ENCODE results near the gene FRY.

The FRY gene

GRCh38 chr13:32086791-32087441 lies 55.3 kb downstream of the FRY start:
- DNase-seq (ENCODE audit: low read depth) = no peak

GRCh38 chr13:32087955-32088747 lies 56.6 kb downstream of the FRY start:
- DNase-seq (ENCODE audit: low read depth) = no peak

GRCh38 chr13:32092496-32092895 lies 60.9 kb downstream of the FRY start:
- no peak for DNase-seq (ENCODE audit: low read depth)

- no peak for DNase-seq (ENCODE audit: low read depth)
Observed at GRCh38 chr13:32093006-32093405, 61.4 kb downstream of the FRY start.

GRCh38 chr13:32098272-32098671 lies 66.7 kb downstream of the FRY start:
- DNase-seq (ENCODE audit: low read depth) = no peak

GRCh38 chr13:32105653-32106313 lies 74.2 kb downstream of the FRY start:
- DNase-seq (ENCODE audit: low read depth) = no peak

GRCh38 chr13:32107474-32107873 lies 75.9 kb downstream of the FRY start:
- no peak for DNase-seq (ENCODE audit: low read depth)

GRCh38 chr13:32107973-32108372 lies 76.4 kb downstream of the FRY start:
- no peak for DNase-seq (ENCODE audit: low read depth)

GRCh38 chr13:32113532-32113931 lies 82.0 kb downstream of the FRY start:
- no peak for DNase-seq (ENCODE audit: low read depth)

GRCh38 chr13:32114284-32114950 lies 82.8 kb downstream of the FRY start:
- no peak for DNase-seq (ENCODE audit: low read depth)

GRCh38 chr13:32115066-32115465 lies 83.5 kb downstream of the FRY start:
- no peak for DNase-seq (ENCODE audit: low read depth)

GRCh38 chr13:32116210-32116609 lies 84.6 kb downstream of the FRY start:
- no peak for DNase-seq (ENCODE audit: low read depth)

- DNase-seq (ENCODE audit: low read depth) = no peak
Observed at GRCh38 chr13:32117001-32117400, 85.4 kb downstream of the FRY start.

GRCh38 chr13:32117701-32118100 lies 86.1 kb downstream of the FRY start:
- no peak for DNase-seq (ENCODE audit: low read depth)

GRCh38 chr13:32121316-32121715 lies 89.7 kb downstream of the FRY start:
- no peak for DNase-seq (ENCODE audit: low read depth)

- DNase-seq (ENCODE audit: low read depth) = no peak
Observed at GRCh38 chr13:32124743-32125142, 93.2 kb downstream of the FRY start.

- DNase-seq (ENCODE audit: low read depth) = no peak
Observed at GRCh38 chr13:32125221-32125689, 93.7 kb downstream of the FRY start.

GRCh38 chr13:32125751-32126150 lies 94.2 kb downstream of the FRY start:
- DNase-seq (ENCODE audit: low read depth) = peak; percentile 8

- no peak for DNase-seq (ENCODE audit: low read depth)
Observed at GRCh38 chr13:32126278-32126677, 94.7 kb downstream of the FRY start.

GRCh38 chr13:32126756-32127155 lies 95.2 kb downstream of the FRY start:
- DNase-seq (ENCODE audit: low read depth) = no peak

- DNase-seq (ENCODE audit: low read depth) = no peak
Observed at GRCh38 chr13:32127691-32128090, 96.1 kb downstream of the FRY start.

GRCh38 chr13:32134241-32135055 lies 102.9 kb downstream of the FRY start:
- DNase-seq (ENCODE audit: low read depth) = no peak
